Endodermal cell (in vitro differentiated cells): ENCODE measurements around the gene GZMB. TPM values are rescaled to one million over a fixed set of nuclear protein-coding genes. Genes with fewer than 3 reads are reported as not detected.

ENCODE experiments used
- DNase-seq: peaks from one replicate; pipeline ENCODE4 v3.0.0-alpha.2; 2017
- H3K27ac ChIP-seq: 2 replicates; pipeline ENCODE4 v1.5.1; 2013; ENCODE audit warnings: mild to moderate bottlenecking, low read depth, low read length, moderate library complexity
- H3K27me3 ChIP-seq: 2 replicates; pipeline ENCODE4 v1.6.1; 2013; ENCODE audit warnings: mild to moderate bottlenecking, low read length, moderate library complexity; ENCODE audit not compliant: insufficient read depth, control insufficient read depth, poor library complexity, severe bottlenecking
- H3K36me3 ChIP-seq: 2 replicates; pipeline ENCODE4 v1.7.0; 2013; ENCODE audit warnings: mild to moderate bottlenecking, low read length, moderate library complexity; ENCODE audit not compliant: control insufficient read depth, insufficient read depth
- H3K4me1 ChIP-seq: one replicate; pipeline ENCODE4 v1.7.0; 2013; ENCODE audit warnings: low read length; ENCODE audit not compliant: control insufficient read depth, insufficient read depth
- H3K4me3 ChIP-seq: 2 replicates; pipeline ENCODE4 v1.5.1; 2013; ENCODE audit warnings: mild to moderate bottlenecking, low read length, moderate library complexity
- H3K9ac ChIP-seq: 2 replicates; pipeline ENCODE4 v1.6.1; 2013; ENCODE audit warnings: mild to moderate bottlenecking, low read length, moderate library complexity; ENCODE audit not compliant: poor library complexity, severe bottlenecking; ENCODE audit errors: extremely low read depth
- H3K9me3 ChIP-seq: 2 replicates; pipeline ENCODE4 v1.6.1; 2013; ENCODE audit warnings: mild to moderate bottlenecking, low read length, moderate library complexity; ENCODE audit not compliant: control insufficient read depth
- H3K27ac Mint-ChIP-seq: 2 replicates; pipeline ENCODE4 v1.8.0; 2020; ENCODE audit warnings: mixed read lengths
- H3K27me3 Mint-ChIP-seq: 2 replicates; pipeline ENCODE4 v1.8.0; 2021; ENCODE audit warnings: mild to moderate bottlenecking, mixed read lengths; ENCODE audit not compliant: insufficient read depth
- H3K36me3 Mint-ChIP-seq: 2 replicates; pipeline ENCODE4 v1.8.0; 2020; ENCODE audit warnings: low read depth, mixed read lengths
- H3K4me1 Mint-ChIP-seq: 2 replicates; pipeline ENCODE4 v1.8.0; 2020; ENCODE audit warnings: mixed read lengths
- H3K4me3 Mint-ChIP-seq: 2 replicates; pipeline ENCODE4 v1.8.0; 2020; ENCODE audit warnings: mild to moderate bottlenecking, moderate library complexity, mixed read lengths
- H3K9me3 Mint-ChIP-seq: 2 replicates; pipeline ENCODE4 v1.8.0; 2020; ENCODE audit warnings: mild to moderate bottlenecking, mixed read lengths
- WGBS, 2 experiments: methylation state at CpG; one replicate each; pipeline versions ENCODE4 v1.1.5 to v1.1.7; 2013; ENCODE audit warnings: missing lambda C conversion rate in 2 of 2, mixed read lengths in 1 of 2; ENCODE audit not compliant: insufficient coverage in 1 of 2, insufficient read length in 1 of 2; 5-methylcytosine and 5-hydroxymethylcytosine counted together
- total RNA-seq, 2 donors: library from RNA; stranded (reverse); fragmentation: NEBNext Ultra II Directional in 1 of 2; extraction: Animal tissue kit (Norgen Biotek cat#: 25700) in 1 of 2; gene quantifications; 2 replicates in 1 of 2; 3 replicates in 1 of 2; pipeline ENCODE4 v1.2.1, GENCODE V29; 2021
- TF ChIP-seq, protein P1 (sequence below): fragments of 200-600 bp; sonication (generic); conservative IDR thresholded peaks from 2 replicates; pipeline ENCODE4 v1.5.0; 2021; ENCODE audit warnings: antibody characterized with exemption, mild to moderate bottlenecking

GZMB gene
- total RNA-seq, 2 donors from 2014 or later, result not detected

DNA sequence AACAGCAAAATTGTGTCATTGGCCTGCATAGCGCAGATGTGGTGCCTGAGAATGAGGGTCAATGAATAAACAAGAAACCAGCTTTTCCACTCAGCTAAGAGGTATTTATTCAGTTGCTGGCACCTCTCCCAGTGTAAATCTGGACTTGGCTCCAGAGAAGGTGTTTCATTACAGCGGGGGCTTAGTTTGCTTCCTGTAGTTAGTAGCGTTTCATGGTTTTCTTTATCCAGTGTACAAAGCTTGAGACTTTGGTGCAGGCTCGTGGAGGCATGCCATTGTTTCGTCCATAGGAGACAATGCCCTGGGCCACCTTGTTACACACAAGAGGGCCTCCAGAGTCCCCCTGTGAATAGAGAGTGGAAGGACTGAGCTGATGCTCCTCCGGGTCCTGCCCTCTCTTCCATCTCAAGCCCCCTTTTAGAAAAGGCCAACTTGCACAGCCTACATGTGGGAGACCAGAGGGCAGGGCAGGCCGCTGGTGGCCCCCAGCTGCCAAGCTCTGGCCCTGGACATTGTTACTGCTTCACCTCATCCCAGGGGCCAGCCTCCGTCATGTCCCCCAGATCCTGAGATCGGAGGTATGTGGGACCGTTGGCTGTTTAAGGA is 3.0 kb downstream of the GZMB start:
- Mint-ChIP-seq H3K4me1 (no peaks in the 10 kb centered on the region), H3K36me3 (no peaks in the 10 kb centered on the region), H3K4me3 (no peak overlapping the region), H3K9me3 (no peaks in the 10 kb centered on the region), H3K27me3 (no peaks in the 10 kb centered on the region), H3K27ac (no peak overlapping the region)
- H3K27me3 ChIP-seq, result no peaks in the 10 kb centered on the region
- no peaks in the 10 kb centered on the region for H3K36me3 ChIP-seq
- TF ChIP-seq, protein P1, sequence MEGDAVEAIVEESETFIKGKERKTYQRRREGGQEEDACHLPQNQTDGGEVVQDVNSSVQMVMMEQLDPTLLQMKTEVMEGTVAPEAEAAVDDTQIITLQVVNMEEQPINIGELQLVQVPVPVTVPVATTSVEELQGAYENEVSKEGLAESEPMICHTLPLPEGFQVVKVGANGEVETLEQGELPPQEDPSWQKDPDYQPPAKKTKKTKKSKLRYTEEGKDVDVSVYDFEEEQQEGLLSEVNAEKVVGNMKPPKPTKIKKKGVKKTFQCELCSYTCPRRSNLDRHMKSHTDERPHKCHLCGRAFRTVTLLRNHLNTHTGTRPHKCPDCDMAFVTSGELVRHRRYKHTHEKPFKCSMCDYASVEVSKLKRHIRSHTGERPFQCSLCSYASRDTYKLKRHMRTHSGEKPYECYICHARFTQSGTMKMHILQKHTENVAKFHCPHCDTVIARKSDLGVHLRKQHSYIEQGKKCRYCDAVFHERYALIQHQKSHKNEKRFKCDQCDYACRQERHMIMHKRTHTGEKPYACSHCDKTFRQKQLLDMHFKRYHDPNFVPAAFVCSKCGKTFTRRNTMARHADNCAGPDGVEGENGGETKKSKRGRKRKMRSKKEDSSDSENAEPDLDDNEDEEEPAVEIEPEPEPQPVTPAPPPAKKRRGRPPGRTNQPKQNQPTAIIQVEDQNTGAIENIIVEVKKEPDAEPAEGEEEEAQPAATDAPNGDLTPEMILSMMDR, result no peak
- DNase-seq, result no peak
- H3K27ac ChIP-seq, result no peak overlapping the region
- no peaks in the 10 kb centered on the region for H3K9me3 ChIP-seq
- WGBS, 2 experiments, result 93 to 95% methylated on average over 8 to 10 of the region's 10 CpGs
- H3K9ac ChIP-seq, result no peak overlapping the region
- H3K4me1 ChIP-seq, result no peaks in the 10 kb centered on the region
- H3K4me3 ChIP-seq, result no peak overlapping the region

DNA sequence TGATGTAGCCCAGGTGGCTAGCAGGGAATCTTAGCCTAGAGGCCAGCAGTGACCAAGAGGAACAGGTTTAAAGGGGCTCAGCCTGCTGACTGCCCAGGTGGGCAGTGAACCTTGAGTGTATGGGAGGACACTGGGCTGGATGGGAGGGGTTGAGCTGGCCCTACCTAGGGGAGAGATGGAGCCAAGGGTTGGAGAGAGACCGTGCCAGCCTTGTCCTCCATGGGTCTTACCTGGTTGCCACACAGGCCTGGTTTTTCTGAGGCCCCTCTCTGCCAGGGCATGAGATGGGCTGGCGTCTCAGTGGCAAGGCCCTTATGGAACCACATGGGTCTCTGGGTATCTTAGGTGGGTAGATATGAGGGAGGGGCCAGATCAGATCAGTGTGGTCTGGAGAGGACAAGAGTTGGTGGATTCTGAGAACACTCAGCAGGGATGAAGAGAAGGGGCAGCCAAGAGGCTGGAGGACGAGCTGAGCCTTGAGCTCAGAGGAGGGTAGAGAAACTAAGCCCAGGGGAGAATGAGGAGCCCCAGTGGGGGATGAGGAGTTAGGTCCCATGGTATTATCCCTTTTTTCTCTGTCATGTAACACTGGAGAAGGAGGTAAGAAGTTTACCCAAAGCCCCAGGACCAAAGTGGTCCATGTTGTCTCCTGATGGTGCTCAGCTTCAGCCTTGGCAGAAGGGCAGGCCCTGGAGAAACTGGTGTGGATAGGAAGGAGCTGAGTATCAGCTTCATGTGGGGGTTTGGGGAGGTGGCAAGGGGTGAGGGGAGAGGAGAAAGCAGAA is 3.7 kb downstream of the GZMB start:
- Mint-ChIP-seq H3K9me3 (no peaks in the 10 kb centered on the region), H3K4me1 (no peaks in the 10 kb centered on the region), H3K27me3 (no peaks in the 10 kb centered on the region), H3K27ac (no peak overlapping the region), H3K36me3 (no peaks in the 10 kb centered on the region), H3K4me3 (no peak overlapping the region)
- no peak overlapping the region for H3K9ac ChIP-seq
- no peaks in the 10 kb centered on the region for H3K9me3 ChIP-seq
- TF ChIP-seq, protein P1, result no peak
- no peak overlapping the region for H3K4me3 ChIP-seq
- no peak overlapping the region for H3K27ac ChIP-seq
- no peaks in the 10 kb centered on the region for H3K27me3 ChIP-seq
- WGBS, 2 experiments, result 85 to 86% methylated on average over 3 of the region's 3 CpGs
- no peak for DNase-seq
- H3K4me1 ChIP-seq, result no peaks in the 10 kb centered on the region
- H3K36me3 ChIP-seq, result no peaks in the 10 kb centered on the region

DNA sequence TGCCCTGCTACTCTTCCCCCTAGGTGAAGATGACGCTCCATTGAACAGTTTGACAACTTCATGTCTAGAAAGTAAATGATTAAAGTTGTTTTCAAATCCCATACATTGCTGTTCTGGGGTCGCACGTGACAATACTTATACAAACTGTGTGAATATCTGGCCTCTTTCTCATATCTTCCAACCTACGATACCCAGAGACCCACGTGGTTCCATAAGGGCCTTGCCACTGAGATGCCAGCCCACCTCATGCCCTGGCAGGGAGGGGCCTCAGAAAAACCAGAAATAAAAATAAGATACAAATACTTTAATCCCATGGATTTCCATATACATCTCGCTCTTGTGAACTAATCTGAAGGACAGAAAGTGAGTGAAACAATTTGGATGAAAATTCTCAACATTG is 4.5 kb downstream of the GZMB start:
- no peak overlapping the region for H3K4me3 Mint-ChIP-seq
- no peaks in the 10 kb centered on the region for H3K9me3 Mint-ChIP-seq

More for the DNA sequence above, 4.5 kb downstream of the GZMB start:
- no peaks in the 10 kb centered on the region for H3K36me3 Mint-ChIP-seq
- no peak overlapping the region for H3K27ac Mint-ChIP-seq
- Histone ChIP-seq H3K27ac (no peak overlapping the region), H3K27me3 (no peaks in the 10 kb centered on the region), H3K4me1 (no peaks in the 10 kb centered on the region), H3K36me3 (no peaks in the 10 kb centered on the region), H3K4me3 (no peak overlapping the region), H3K9ac (no peak overlapping the region), H3K9me3 (no peaks in the 10 kb centered on the region)
- H3K4me1 Mint-ChIP-seq, result no peaks in the 10 kb centered on the region
- TF ChIP-seq, protein P1, result no peak
- WGBS, 2 experiments, result 89% methylated on average over 4 to 6 of the region's 6 CpGs
- no peaks in the 10 kb centered on the region for H3K27me3 Mint-ChIP-seq
- no peak for DNase-seq
